ENCODE measurements around the gene MPL.

The MPL gene

DNA sequence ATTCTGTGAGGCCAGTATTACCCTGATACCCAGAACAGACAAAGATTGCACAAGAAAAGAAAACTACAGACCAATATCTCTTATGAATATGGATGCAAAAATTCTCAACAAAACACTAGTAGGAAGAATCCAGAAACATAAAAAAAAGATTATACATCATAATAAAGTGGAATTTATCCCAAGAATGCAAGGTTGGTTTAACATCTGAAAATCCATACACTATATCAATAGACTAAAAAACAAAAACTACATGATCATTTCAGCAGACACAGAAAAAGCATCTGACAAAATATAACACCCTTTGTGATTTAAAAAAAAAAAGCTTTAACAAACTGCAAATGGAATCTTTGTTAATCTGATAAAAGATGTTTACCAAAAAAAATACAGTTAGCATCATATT is 12.2 kb upstream of the MPL start:
- no peak for DNase-seq (ENCODE audit: low read depth)

DNA sequence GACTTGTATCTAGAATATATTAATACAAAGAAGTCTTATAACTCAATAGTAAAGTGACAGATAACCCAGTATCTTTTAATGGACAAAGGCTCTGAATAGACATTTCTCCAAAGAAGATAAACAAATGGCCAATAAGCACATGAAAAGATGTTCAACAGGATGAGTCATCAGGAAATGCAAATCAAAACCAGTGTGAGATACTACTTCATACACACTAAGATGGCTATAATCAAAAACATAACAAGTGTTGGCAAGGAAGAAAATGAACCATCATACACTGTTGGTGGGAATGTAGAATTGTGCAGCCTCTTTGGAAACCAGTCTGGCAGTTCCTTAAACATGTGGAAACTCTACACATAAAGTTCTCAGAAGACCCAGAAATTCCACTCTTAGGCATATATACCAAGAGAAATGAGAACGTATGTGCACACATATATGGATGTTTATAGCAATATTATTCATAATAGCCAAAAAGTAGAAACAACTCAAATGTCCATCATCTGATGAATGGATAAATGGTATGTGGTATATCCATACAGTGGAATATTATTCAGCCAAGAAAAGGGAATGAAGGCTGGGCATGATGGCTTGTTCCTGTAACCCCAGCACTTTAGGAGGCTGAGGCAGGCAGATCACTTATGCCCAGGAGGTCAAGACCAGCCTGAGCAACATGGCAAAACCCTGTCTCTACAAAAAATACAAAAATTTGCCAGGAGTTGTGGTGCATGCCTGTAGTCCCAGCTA is 9.9 kb upstream of the MPL start:
- no peak for DNase-seq (ENCODE audit: low read depth)

DNA sequence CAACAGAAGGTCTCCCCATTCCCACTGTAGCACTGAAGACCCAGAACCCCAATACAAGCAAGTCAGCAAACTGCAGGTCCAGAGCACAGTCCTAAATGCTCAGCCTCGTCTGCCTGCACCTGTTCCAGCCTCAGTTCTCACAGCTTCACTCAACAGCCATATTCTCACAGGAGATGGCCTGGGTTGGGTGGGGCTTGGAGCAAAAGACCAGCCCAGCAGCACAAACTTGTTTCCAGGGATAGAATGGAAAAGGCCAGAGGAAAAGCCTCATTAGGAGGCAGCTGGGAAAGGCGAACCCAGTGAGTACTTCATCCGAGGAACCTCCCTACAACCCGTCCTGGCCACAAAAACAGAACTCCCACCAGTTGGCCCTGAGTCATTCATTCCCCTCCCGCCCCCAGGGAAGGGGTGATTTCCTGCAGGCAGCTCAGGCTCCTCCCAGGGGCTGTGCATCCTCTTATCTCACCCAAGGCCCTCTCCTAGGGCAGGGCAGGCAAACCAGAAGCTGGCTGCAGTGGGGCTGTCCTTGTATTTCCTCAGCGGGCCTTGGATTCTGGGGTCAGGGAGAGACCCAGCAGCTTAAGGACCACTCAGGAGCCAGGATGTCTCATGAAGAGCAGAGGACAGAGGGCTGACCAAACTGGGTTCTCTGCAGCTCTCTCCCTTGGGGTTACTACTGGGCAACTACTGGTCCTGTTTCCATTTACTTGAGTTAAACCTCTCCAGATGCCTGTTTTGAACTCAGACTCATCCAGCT is 7.4 kb upstream of the MPL start:
- DNase-seq (ENCODE audit: low read depth) = peak; percentile 13

DNA sequence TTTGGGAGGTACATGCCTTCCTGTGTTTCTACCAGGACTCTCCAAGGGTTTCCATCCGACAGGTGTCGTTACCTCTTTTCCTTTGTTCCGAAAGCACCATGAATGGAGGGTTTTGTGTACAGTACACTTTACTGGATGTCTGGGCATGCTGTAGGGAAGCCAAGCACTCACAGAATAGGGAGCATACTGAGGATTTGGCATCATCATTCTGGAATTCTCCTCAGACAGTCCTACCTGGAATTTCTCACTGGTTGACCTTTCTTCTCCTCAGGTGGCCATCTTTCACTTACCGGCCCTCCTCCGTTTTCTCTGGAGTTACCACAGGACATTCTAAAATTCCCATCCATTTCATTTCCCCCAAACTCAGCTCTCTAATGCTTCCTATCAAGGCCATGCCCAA is 5.9 kb upstream of the MPL start:
- no peak for DNase-seq (ENCODE audit: low read depth)

DNA sequence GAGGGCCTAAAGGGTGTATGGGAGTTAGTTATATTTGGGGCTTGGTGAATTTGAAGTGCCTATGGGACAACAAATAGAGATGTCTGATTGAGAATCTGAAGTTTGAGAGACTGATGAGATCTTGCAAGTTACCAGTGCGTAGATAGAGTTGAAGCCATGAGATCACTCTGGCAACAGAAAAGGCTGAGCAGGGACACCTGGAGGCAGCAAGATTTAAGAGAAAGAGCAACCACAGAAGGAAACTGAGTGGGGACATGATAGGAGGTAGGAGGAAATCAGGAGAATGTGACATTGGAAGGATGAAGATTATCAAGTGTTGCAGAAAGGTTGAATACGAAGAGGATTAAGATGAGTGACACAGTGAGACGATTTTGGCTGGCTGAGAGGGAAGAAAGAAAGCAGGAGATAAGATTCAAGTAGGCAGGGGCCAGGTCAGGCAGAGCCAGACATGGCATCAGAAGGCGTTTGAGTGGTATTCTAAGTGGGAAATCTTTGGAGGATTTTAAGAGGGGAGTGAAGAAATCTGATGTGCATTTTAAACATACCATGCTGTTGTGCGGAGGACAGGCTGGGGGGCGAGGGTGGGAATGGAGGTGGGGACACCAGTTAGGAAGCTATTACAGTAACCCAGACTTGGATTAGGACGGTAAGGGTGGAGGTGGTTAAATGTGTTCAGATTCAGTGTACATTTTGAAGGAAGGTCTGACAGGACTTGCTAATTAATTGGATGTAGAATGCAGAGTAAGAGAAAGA is 3.0 kb upstream of the MPL start:
- no peak for DNase-seq (ENCODE audit: low read depth)

DNA sequence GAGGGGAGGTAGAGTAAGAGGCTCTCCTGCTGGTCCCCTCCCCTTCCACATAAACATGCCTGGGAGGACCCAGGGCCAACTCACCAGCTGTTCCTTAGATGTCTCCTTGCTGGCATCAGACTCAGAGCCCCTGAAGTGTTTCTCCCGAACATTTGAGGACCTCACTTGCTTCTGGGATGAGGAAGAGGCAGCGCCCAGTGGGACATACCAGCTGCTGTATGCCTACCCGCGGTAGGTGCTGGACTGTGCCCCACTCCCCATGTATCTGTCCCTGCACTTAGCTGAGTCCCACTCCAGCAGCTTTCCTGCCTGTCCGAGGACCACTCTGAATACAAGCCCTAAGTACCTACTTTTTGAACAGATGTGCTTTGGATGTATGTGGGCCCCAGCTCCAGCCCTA is 383 bp downstream of the MPL start:
- DNase-seq (ENCODE audit: low read depth) = no peak

DNA sequence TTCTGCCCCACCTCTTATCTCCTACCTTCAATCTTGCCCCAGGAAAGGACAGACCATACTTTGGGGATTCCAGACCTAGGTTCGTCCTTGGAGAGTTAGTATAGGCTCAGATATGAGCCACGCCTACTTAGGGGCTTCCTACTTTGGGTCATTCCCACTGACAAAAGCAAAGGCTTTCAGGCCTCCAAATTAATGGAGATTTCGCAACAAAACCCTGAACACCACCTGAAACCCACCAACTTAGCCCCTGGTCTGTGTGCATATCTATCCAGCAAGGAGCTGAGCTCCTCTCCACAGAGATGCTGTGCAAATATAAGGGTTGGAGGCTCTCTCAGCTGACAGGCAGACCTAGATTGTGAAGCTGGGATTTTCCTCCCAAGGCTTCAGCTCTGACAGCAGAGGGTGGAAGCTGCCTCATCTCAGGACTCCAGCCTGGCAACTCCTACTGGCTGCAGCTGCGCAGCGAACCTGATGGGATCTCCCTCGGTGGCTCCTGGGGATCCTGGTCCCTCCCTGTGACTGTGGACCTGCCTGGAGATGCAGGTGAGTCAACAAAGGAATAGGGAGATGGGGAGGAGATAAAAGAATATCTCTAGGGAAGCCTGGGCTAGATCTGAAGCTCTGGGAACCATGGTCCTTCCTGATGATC is 2.1 kb downstream of the MPL start:
- no peak for DNase-seq (ENCODE audit: low read depth)

DNA sequence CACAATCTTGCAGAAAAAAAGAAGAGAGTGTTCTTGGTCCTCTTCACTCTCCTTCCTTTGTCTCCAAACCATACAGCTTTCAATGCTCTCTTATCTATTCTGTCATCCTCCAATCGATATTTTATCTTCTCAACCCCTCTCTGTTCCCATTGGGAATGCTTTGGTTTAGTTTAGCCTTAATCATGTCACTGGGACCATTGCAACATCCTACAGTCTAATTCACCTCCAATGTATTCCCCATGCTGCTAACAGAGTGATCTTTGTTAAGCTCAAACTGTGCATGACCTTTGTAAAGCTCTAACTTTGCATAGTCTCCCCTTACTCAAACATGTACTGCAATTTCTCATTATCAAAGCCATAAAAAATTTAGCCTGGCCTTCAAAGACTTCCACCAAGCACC is 2.9 kb downstream of the MPL start:
- DNase-seq (ENCODE audit: low read depth) = no peak

DNA sequence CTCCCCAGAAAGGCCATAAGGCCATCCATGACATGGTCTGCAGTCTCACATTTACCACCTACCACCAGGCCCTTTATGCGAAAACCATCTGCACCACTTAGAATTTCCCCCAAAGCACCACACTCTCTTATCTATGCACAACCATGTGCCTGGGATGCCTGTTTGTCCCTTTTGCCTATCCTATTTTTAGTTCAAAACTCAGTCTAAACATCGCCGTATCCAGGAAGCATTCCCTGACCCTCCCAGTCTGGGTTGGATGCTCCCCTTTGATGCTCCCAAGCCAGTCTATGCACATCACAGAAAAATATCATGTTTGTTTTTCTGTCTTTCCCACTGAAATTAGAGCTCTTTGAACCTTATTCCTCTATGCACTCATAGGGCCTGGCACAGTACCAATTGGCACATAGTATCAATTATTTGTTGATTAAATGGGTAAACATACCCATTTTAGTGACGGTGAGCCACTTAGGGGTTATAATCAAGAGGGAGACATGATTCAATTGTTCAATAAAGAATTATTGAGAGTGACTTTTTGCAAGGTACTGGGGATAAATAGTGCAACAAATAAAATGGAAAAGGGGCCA is 6.7 kb downstream of the MPL start:
- no peak for DNase-seq (ENCODE audit: low read depth)

DNA sequence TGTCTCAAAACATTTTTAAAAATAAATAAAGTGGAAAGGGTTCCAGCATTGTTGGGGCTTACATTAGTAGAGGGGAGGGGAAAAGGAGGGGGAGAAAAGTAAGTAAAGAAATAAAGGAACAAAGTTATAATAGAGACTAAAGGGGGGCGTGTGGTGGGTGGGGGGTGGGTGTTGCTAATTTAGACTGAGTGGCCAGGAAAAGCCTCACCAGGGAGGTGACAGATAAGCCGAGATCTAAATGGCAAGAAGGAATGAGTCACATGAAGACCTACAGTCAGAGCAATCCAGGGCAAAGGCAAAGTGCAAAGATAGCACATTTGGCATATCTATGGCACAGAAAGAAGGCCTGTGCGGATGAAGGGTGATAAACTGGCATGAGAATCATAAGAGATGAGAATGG is 7.5 kb downstream of the MPL start:
- DNase-seq (ENCODE audit: low read depth) = no peak

DNA sequence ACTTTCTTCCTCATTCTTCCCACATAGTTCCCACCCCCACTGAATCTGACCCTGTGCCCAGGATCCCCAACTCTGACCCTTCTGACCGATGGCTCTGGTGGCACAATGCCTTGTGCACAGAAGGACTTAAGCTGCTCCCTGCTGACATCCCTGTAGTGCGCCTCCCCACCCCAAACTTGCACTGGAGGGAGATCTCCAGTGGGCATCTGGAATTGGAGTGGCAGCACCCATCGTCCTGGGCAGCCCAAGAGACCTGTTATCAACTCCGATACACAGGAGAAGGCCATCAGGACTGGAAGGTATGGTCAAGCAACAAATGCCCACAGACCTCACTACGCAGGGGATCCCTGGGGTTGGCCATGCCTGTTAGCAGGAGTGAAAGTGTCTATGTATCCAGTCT is 9.0 kb downstream of the MPL start:
- DNase-seq (ENCODE audit: low read depth) = no peak

DNA sequence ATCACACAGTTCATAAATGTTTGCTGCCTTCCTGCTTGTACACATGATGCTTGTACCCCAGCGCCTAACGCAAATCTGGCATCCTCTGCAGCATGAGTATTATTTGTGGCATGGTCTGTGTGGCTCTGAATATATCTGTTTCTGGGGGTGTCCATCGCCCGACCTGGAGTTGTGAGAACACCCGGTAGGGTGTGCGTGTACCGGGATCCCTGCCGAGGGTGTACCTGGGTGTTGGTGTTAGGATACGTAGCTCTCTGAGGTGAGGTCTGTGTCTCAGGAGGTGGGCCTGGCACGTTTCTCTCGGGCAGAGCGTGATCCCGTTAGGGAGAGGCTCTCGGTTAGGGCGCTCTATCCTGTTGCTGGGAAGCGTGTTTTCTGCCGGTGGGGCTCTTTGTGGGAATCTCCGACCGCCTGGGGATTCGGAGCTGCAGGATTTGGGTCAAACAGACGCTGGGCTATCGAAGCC is 10.8 kb downstream of the MPL start:
- no peak for DNase-seq (ENCODE audit: low read depth)

DNA sequence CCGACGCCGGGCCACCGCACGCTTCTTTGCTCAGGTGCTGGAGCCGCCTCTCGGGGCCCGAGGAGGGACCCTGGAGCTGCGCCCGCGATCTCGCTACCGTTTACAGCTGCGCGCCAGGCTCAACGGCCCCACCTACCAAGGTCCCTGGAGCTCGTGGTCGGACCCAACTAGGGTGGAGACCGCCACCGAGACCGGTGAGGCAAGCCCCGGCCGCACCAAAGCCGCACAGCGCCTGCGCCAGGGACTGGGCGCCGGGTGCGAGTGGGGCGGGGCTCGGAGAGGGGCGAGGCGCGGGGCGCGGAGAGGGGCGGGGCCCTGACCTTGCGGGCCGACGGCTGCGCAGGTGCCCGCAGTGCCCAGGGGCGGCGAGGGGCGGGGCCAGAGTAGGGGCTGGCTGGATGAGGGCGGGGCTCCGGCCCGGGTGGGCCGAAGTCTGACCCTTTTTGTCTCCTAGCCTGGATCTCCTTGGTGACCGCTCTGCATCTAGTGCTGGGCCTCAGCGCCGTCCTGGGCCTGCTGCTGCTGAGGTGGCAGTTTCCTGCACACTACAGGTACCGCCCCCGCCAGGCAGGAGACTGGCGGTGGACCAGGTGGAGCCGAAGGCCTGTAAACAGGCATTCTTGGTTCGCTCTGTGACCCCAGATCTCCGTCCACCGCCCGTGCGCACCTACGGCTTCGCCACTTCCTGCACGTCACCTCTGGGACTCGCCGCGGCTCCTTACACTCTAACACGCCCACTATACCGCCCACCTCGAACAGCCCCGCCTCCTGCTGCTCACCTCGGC is 11.4 kb downstream of the MPL start:
- DNase-seq (ENCODE audit: low read depth) = no peak

DNA sequence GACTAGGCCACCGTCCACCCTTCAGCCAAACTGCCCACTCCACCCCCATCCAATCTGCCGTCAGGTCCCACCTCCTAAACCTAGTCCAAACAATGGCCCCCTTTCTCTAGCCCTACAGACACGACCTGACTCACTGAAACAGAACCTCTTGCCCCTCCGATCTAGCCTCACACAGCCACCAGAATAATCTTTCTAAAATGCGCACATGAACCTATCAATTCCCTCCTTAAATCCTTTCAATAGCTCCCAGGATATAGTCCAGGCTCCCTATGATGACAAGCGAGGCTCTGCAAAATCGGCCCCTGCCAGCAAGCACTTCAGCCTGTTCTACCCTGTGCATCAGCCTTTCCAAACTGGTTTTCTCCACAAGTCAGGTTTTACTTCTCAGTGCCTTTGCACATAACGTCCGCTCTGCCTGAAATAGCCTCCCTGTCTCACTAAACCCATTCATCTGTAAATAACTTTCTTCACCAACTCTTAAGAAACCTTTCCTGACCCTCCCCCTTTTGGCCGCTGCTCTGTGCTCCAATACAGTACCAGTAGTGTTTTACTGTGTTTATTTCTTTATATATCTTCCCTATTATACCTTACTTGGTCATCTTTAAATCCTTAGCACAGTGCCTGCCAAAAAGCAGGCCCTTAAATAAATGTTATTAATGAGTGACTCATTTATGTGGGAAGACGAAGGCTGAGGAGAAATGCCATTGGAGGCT is 12.1 kb downstream of the MPL start:
- DNase-seq (ENCODE audit: low read depth) = no peak

DNA sequence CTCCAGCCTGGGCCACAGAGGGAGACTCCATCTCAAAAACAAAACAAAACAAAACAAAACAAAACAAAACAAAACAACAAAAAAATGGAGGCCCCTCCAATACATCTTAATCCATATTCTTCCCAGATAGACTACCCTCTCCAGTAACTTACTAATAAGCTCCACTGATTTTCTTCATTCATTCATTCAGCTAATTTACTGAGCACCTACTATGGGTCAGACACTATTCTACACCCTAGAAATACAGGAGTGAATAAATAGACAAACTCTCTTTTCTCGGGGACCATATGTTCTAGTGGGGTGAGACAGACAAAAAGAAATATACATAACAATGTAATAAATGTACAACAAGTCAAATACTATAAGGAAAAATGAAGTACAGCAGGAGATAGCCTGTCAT is 13.4 kb downstream of the MPL start:
- no peak for DNase-seq (ENCODE audit: low read depth)

DNA sequence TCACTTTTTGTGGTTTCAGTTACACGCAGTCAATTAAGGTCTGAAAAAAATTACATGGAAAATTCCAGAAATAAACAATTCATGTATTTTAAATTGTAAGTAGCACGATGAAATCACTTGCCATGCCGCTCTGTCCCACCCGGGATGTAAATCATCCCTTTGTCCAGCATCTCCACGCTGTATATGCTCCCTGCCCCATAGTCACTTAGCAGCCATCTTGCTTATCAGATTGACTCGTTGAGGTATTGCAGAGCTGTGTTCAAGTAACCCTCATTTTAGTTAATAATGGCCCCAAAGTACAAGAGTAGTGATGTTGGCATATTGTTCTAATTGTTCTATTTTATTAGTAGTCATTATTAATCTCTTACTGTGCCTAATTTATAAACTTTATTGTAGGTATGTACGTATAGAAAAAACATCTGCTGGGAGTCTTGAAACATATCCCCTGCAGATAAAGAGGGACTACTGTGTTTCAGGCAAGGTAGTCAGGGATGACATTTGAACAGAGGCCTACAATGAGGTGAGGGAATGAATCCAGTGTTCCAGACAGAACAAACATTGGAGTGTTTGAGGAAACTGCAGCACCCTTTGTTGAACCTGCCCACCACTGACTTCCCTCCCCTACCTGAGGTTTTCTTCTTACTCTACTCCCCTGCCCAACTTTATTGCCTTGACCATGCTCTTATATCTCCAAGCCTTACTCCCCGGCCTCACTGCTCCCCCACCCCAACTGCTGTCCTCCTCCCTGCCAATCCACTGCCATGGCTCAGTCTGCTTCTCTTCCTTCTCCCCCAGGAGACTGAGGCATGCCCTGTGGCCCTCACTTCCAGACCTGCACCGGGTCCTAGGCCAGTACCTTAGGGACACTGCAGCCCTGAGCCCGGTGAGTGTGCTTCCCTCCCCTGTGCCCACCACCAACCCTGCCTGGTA is 14.1 kb downstream of the MPL start:
- no peak for DNase-seq (ENCODE audit: low read depth)

DNA sequence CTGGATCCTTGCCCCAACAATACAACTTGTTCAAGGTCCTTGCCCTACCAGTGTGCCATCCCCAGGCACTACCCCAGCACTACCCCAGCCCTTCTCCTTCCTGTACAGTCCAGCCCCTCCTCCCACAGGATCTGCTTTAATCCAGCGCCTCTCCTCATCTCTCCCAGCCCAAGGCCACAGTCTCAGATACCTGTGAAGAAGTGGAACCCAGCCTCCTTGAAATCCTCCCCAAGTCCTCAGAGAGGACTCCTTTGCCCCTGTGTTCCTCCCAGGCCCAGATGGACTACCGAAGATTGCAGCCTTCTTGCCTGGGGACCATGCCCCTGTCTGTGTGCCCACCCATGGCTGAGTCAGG is 14.7 kb downstream of the MPL start:
- no peak for DNase-seq (ENCODE audit: low read depth)

DNA sequence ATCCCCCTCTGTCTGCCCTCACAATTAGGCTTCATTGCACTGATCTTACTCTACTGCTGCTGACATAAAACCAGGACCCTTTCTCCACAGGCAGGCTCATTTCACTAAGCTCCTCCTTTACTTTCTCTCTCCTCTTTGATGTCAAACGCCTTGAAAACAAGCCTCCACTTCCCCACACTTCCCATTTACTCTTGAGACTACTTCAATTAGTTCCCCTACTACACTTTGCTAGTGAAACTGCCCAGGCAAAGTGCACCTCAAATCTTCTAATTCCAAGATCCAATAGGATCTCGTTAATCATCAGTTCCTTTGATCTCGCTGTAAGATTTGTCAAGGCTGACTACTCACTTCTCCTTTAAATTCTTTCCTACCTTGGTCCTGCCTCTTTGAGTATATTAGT is 15.3 kb downstream of the MPL start:
- no peak for DNase-seq (ENCODE audit: low read depth)

DNA sequence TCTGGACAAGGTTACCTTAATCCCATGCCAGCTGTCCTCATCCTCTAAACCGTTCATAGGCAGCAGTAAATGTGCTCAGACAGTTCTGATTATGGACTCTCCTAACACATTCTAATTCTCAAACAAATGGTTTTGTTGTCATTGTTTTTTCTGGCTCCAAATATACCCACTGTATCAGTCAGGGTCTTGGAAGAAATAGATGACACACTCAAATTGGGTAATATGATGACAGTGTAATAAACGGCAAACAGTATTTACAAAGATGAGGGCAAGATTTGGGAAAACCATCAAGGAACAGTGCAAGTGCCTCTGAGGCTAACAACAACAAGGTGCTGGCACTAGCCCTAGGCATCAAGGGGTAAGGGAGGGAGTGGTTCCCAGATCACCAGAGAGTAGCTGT is 16.9 kb downstream of the MPL start:
- no peak for DNase-seq (ENCODE audit: low read depth)

DNA sequence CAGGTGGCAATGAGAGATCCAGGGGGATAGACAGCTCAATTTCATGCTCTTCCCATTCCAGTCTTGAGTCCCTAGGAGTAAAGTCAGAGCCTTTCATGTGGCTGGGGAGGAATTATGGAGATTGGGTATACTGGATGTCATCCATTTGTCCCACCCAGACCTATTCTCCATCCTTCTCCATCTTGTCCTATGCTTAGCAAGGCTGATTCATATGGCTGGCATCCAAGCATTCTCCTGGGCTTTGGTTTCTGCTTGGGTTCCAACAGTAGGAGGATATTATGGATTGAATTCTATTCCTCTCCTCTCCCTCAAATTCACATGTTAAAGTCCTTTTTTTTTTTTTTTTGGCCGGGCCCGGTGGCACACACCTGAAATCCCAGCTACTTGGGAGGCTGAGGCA is 17.3 kb downstream of the MPL start:
- DNase-seq (ENCODE audit: low read depth) = no peak

All from stimulated activated CD8-positive, alpha-beta memory T cell treated with anti-CD3 and anti-CD28 coated beads, Interleukin-15, amount 100 ng/mL, for 24 hours (primary cell).